ENCODE results near the gene LRRC36.
"Not testable (repeated sequence)": the region's sequence is repeated elsewhere in the genome, so short reads cannot be mapped to it uniquely, and the experiment has no call there.

Gene LRRC36

GRCh38 chr16:67406111-67406971, 79.7 kb downstream of the LRRC36 start:
- no peak for DNase-seq

GRCh38 chr16:67407176-67407787, 80.7 kb downstream of the LRRC36 start:
- DNase-seq, result no peak

- DNase-seq, result no peak
Observed at GRCh38 chr16:67407788-67408452, 81.3 kb downstream of the LRRC36 start.

GRCh38 chr16:67409631-67410030, 83.0 kb downstream of the LRRC36 start:
- DNase-seq, result no peak

GRCh38 chr16:67411339-67411738, 84.7 kb downstream of the LRRC36 start:
- DNase-seq, result no peak

- no peak for DNase-seq
Observed at GRCh38 chr16:67412294-67412693, 85.7 kb downstream of the LRRC36 start.

GRCh38 chr16:67413978-67414911, 87.6 kb downstream of the LRRC36 start:
- no peak for DNase-seq

- not testable (repeated sequence) for DNase-seq
Observed at GRCh38 chr16:67415421-67415820, 88.8 kb downstream of the LRRC36 start.

GRCh38 chr16:67415872-67416793, 89.5 kb downstream of the LRRC36 start, which contains the start of gene ZDHHC1:
ZDHHC1 (minus strand) TSS chr16:67416477; CDS start chr16:67407775, 8,702 bp downstream.
- peak; percentile 52 for DNase-seq

- no peak for DNase-seq
Observed at GRCh38 chr16:67417333-67418061, 90.9 kb downstream of the LRRC36 start.

GRCh38 chr16:67419502-67419901, 92.9 kb downstream of the LRRC36 start:
- no peak for DNase-seq

- no peak for DNase-seq
Observed at GRCh38 chr16:67419931-67420330, 93.3 kb downstream of the LRRC36 start.

GRCh38 chr16:67421030-67421429, 94.4 kb downstream of the LRRC36 start:
- DNase-seq, result no peak

GRCh38 chr16:67423015-67423414, 96.4 kb downstream of the LRRC36 start:
- no peak for DNase-seq

- DNase-seq, result no peak
Observed at GRCh38 chr16:67423611-67424260, 97.1 kb downstream of the LRRC36 start.

GRCh38 chr16:67424261-67424615, 97.6 kb downstream of the LRRC36 start:
- DNase-seq, result no peak

- no peak for DNase-seq
Observed at GRCh38 chr16:67425061-67425460, 98.4 kb downstream of the LRRC36 start.

- no peak for DNase-seq
Observed at GRCh38 chr16:67425580-67425979, 99.0 kb downstream of the LRRC36 start.

- DNase-seq, result no peak
Observed at GRCh38 chr16:67426022-67426421, 99.4 kb downstream of the LRRC36 start.

GRCh38 chr16:67426950-67427349, 100.3 kb downstream of the LRRC36 start:
- DNase-seq, result no peak
